HEK293 (cell line): ENCODE data around the gene JOSD1.

Experiments
- GLIS1 ChIP-seq: fragments of 450-650 bp; formaldehyde crosslinking; IDR thresholded peaks from 2 replicates; pipeline ENCODE4 v1.5.1; 2016; ENCODE audit warnings: missing biosample characterization, missing genetic modification characterization
- IKZF3 ChIP-seq: fragments of 450-650 bp; IDR thresholded peaks from 2 replicates; pipeline ENCODE4 v1.5.0; 2018; ENCODE audit warnings: missing biosample characterization, mild to moderate bottlenecking, missing genetic modification characterization, moderate library complexity
- KLF10 ChIP-seq: fragments of 450-650 bp; IDR thresholded peaks from 2 replicates; pipeline ENCODE4 v1.5.1; 2018; ENCODE audit warnings: missing biosample characterization, mild to moderate bottlenecking, missing genetic modification characterization
- OSR2 ChIP-seq: fragments of 450-650 bp; formaldehyde crosslinking; IDR thresholded peaks from 2 replicates; pipeline ENCODE4 v1.5.1; 2016; ENCODE audit warnings: missing biosample characterization, missing genetic modification characterization
- RBAK ChIP-seq: fragments of 450-650 bp; formaldehyde crosslinking; IDR thresholded peaks from 2 replicates; pipeline ENCODE4 v1.5.1; 2016; ENCODE audit warnings: missing biosample characterization, missing genetic modification characterization
- REPIN1 ChIP-seq: fragments of 450-650 bp; formaldehyde crosslinking; IDR thresholded peaks from 2 replicates; pipeline ENCODE4 v1.5.1; 2017; ENCODE audit warnings: missing biosample characterization, missing genetic modification characterization, low read depth
- TCF7L2 ChIP-seq: IDR thresholded peaks from 2 replicates; pipeline ENCODE4 v1.6.1; 2011; ENCODE audit warnings: low read depth, mild to moderate bottlenecking, inconsistent platforms, low read length, moderate library complexity, borderline replicate concordance
- TRIM28 ChIP-seq: IDR thresholded peaks from 2 replicates; pipeline ENCODE4 v1.6.1; 2011; ENCODE audit warnings: low read length, control low read depth, borderline replicate concordance
- ZBTB17 ChIP-seq: fragments of 450-650 bp; formaldehyde crosslinking; IDR thresholded peaks from 2 replicates; pipeline ENCODE4 v1.5.1; 2016; ENCODE audit warnings: missing biosample characterization, missing genetic modification characterization
- ZEB2 ChIP-seq: fragments of 450-650 bp; formaldehyde crosslinking; IDR thresholded peaks from 2 replicates; pipeline ENCODE4 v1.5.1; 2016; ENCODE audit warnings: missing biosample characterization, missing genetic modification characterization
- ZNF121 ChIP-seq: fragments of 450-650 bp; formaldehyde crosslinking; IDR thresholded peaks from 2 replicates; pipeline ENCODE4 v1.5.1; 2016; ENCODE audit warnings: missing biosample characterization, missing genetic modification characterization
- ZNF146 ChIP-seq: fragments of 450-650 bp; formaldehyde crosslinking; IDR thresholded peaks from 2 replicates; pipeline ENCODE4 v1.5.1; 2016; ENCODE audit warnings: missing biosample characterization, missing genetic modification characterization
- ZNF16 ChIP-seq: fragments of 450-650 bp; formaldehyde crosslinking; IDR thresholded peaks from 2 replicates; pipeline ENCODE4 v1.5.1; 2016; ENCODE audit warnings: low read depth, missing biosample characterization, missing genetic modification characterization
- ZNF169 ChIP-seq: fragments of 450-650 bp; formaldehyde crosslinking; IDR thresholded peaks from 2 replicates; pipeline ENCODE4 v1.5.1; 2016; ENCODE audit warnings: missing biosample characterization, missing genetic modification characterization
- ZNF23 ChIP-seq: fragments of 450-650 bp; formaldehyde crosslinking; IDR thresholded peaks from 2 replicates; pipeline ENCODE4 v1.5.1; 2016; ENCODE audit warnings: missing biosample characterization, missing genetic modification characterization, borderline replicate concordance
- ZNF292 ChIP-seq: fragments of 450-650 bp; formaldehyde crosslinking; IDR thresholded peaks from 2 replicates; pipeline ENCODE4 v1.5.1; 2016; ENCODE audit warnings: low read depth, missing biosample characterization, missing genetic modification characterization, borderline replicate concordance
- ZNF335 ChIP-seq: fragments of 450-650 bp; formaldehyde crosslinking; conservative IDR thresholded peaks from 2 replicates; pipeline ENCODE4 v1.5.1; 2016; ENCODE audit warnings: missing biosample characterization, missing genetic modification characterization
- ZNF354C ChIP-seq: fragments of 450-650 bp; formaldehyde crosslinking; IDR thresholded peaks from 2 replicates; pipeline ENCODE4 v1.5.1; 2016; ENCODE audit warnings: missing biosample characterization, missing genetic modification characterization, low read depth, borderline replicate concordance
- ZNF37A ChIP-seq: fragments of 450-650 bp; IDR thresholded peaks from 2 replicates; pipeline ENCODE4 v1.5.1; 2018; ENCODE audit warnings: missing biosample characterization, missing genetic modification characterization
- ZNF404 ChIP-seq: fragments of 450-650 bp; formaldehyde crosslinking; IDR thresholded peaks from 2 replicates; pipeline ENCODE4 v1.5.1; 2017; ENCODE audit warnings: missing biosample characterization, missing genetic modification characterization
- ZNF529 ChIP-seq: fragments of 450-650 bp; formaldehyde crosslinking; IDR thresholded peaks from 2 replicates; pipeline ENCODE4 v1.5.1; 2017; ENCODE audit warnings: missing genetic modification characterization, missing biosample characterization; ENCODE audit not compliant: insufficient replicate concordance
- ZNF585B ChIP-seq: fragments of 450-650 bp; formaldehyde crosslinking; IDR thresholded peaks from 2 replicates; pipeline ENCODE4 v1.5.1; 2016; ENCODE audit warnings: missing biosample characterization, missing genetic modification characterization
- ZNF664 ChIP-seq: fragments of 450-650 bp; formaldehyde crosslinking; IDR thresholded peaks from 2 replicates; pipeline ENCODE4 v1.5.1; 2016; ENCODE audit warnings: missing biosample characterization, missing genetic modification characterization
- TF ChIP-seq, protein P1 (sequence below): fragments of 450-650 bp; formaldehyde crosslinking; IDR thresholded peaks from 2 replicates; pipeline ENCODE4 v1.5.1; 2017; ENCODE audit warnings: missing biosample characterization, missing genetic modification characterization
- TF ChIP-seq, protein P2 (sequence below): fragments of 450-650 bp; formaldehyde crosslinking; IDR thresholded peaks from 2 replicates; pipeline ENCODE4 v1.5.1; 2016; ENCODE audit warnings: missing biosample characterization, missing genetic modification characterization
- TF ChIP-seq, protein P3 (sequence below): fragments of 450-650 bp; formaldehyde crosslinking; IDR thresholded peaks from 2 replicates; pipeline ENCODE4 v1.5.1; 2017; ENCODE audit warnings: missing biosample characterization, missing genetic modification characterization
- TF ChIP-seq, protein P4 (sequence below): fragments of 450-650 bp; formaldehyde crosslinking; IDR thresholded peaks from 2 replicates; pipeline ENCODE4 v1.5.1; 2016; ENCODE audit warnings: missing biosample characterization, missing genetic modification characterization, low read depth
- TF ChIP-seq, protein P5 (sequence below): fragments of 450-650 bp; formaldehyde crosslinking; IDR thresholded peaks from 2 replicates; pipeline ENCODE4 v1.5.1; 2016; ENCODE audit warnings: missing biosample characterization, missing genetic modification characterization

Gene JOSD1

DNA sequence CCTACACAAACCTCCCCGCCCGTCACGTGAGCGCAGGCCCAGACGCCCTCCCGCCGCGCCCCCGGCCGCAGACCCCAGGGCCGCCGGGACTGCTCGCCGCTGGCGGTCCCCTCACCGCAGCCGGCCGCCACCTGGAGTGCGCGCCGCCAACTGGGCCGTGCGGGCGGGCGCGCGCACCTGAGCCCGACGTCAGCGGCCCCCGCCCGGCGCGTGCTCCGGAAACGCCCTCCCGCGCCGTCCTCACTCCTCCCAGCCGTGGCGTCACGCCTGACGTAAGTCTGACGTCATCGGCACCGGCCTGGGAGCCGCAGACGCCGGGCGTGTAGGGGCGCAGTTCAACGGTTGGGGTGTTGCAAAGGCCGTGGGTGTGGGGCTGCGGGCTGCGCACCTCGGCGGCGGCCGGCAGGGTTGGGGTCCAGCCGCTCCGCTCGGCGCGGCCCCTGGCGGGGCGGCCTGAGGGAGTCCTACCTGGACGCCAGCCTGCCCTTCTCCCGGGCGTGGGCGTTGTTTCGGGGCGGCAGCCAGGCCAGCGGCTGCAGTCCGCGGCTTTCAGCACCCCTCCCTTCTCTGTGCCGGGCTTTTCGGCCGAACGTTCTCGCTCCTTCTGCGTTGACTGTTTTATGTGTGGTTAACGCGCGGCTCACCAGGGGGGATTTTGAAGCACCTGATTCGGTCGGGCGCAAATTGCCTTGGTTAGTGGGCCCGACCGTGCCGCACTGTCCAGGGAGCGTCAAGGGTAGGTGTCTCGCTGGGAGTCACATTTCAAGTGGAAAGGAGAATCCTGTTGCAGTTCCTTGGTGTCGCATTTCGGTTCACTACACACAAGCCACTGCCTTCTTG lies at the start of gene JOSD1 (continued):
- TF ChIP-seq ZNF16 (tag by site-specific recombination), result no peak
- TF ChIP-seq GLIS1 (tag by site-specific recombination), result peak; percentile 98
- TF ChIP-seq REPIN1 (tag by site-specific recombination), result peak; percentile 54; the same call in 1 of the 2 replicates
- TF ChIP-seq ZNF354C (tag by site-specific recombination), result no peak
- TF ChIP-seq, protein P1, sequence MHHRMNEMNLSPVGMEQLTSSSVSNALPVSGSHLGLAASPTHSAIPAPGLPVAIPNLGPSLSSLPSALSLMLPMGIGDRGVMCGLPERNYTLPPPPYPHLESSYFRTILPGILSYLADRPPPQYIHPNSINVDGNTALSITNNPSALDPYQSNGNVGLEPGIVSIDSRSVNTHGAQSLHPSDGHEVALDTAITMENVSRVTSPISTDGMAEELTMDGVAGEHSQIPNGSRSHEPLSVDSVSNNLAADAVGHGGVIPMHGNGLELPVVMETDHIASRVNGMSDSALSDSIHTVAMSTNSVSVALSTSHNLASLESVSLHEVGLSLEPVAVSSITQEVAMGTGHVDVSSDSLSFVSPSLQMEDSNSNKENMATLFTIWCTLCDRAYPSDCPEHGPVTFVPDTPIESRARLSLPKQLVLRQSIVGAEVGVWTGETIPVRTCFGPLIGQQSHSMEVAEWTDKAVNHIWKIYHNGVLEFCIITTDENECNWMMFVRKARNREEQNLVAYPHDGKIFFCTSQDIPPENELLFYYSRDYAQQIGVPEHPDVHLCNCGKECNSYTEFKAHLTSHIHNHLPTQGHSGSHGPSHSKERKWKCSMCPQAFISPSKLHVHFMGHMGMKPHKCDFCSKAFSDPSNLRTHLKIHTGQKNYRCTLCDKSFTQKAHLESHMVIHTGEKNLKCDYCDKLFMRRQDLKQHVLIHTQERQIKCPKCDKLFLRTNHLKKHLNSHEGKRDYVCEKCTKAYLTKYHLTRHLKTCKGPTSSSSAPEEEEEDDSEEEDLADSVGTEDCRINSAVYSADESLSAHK (tag by site-specific recombination), result peak; percentile 66
- no peak for TF ChIP-seq TCF7L2
- TF ChIP-seq ZNF529, result peak; percentile 8
- peak; percentile 37; the same call in 1 of the 2 replicates for TF ChIP-seq ZNF37A (tag by site-specific recombination)
- no peak for TF ChIP-seq ZNF664 (tag by site-specific recombination)
- TF ChIP-seq ZNF404 (tag by site-specific recombination), result no peak
- no peak for TF ChIP-seq RBAK
- TF ChIP-seq ZNF585B (tag by site-specific recombination), result peak; percentile 10; the same call in 1 of the 2 replicates
- TF ChIP-seq KLF10, result peak; percentile 96
- TF ChIP-seq, protein P2, sequence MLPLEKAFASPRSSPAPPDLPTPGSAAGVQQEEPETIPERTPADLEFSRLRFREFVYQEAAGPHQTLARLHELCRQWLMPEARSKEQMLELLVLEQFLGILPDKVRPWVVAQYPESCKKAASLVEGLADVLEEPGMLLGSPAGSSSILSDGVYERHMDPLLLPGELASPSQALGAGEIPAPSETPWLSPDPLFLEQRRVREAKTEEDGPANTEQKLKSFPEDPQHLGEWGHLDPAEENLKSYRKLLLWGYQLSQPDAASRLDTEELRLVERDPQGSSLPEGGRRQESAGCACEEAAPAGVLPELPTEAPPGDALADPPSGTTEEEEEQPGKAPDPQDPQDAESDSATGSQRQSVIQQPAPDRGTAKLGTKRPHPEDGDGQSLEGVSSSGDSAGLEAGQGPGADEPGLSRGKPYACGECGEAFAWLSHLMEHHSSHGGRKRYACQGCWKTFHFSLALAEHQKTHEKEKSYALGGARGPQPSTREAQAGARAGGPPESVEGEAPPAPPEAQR (tag by site-specific recombination), result 0 out of 2 replicates have a peak, but pooled peaks have one; percentile 17
- TF ChIP-seq, protein P3, sequence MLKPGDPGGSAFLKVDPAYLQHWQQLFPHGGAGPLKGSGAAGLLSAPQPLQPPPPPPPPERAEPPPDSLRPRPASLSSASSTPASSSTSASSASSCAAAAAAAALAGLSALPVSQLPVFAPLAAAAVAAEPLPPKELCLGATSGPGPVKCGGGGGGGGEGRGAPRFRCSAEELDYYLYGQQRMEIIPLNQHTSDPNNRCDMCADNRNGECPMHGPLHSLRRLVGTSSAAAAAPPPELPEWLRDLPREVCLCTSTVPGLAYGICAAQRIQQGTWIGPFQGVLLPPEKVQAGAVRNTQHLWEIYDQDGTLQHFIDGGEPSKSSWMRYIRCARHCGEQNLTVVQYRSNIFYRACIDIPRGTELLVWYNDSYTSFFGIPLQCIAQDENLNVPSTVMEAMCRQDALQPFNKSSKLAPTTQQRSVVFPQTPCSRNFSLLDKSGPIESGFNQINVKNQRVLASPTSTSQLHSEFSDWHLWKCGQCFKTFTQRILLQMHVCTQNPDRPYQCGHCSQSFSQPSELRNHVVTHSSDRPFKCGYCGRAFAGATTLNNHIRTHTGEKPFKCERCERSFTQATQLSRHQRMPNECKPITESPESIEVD, result 0 out of 2 replicates have a peak, but pooled peaks have one; percentile 18
- no peak for TF ChIP-seq ZNF23 (tag by site-specific recombination)
- TF ChIP-seq ZNF169 (tag by site-specific recombination), result peak; percentile 78
- peak; percentile 69 for TF ChIP-seq ZNF121
- TF ChIP-seq TRIM28, result peak; percentile 89
- TF ChIP-seq ZNF146, result no peak
- no peak for TF ChIP-seq ZNF292 (tag by site-specific recombination)
- TF ChIP-seq ZBTB17 (tag by site-specific recombination), result peak; percentile 84
- peak; percentile 79 for TF ChIP-seq IKZF3
- peak; percentile 99 for TF ChIP-seq ZEB2 (tag by site-specific recombination)
- TF ChIP-seq, protein P4, sequence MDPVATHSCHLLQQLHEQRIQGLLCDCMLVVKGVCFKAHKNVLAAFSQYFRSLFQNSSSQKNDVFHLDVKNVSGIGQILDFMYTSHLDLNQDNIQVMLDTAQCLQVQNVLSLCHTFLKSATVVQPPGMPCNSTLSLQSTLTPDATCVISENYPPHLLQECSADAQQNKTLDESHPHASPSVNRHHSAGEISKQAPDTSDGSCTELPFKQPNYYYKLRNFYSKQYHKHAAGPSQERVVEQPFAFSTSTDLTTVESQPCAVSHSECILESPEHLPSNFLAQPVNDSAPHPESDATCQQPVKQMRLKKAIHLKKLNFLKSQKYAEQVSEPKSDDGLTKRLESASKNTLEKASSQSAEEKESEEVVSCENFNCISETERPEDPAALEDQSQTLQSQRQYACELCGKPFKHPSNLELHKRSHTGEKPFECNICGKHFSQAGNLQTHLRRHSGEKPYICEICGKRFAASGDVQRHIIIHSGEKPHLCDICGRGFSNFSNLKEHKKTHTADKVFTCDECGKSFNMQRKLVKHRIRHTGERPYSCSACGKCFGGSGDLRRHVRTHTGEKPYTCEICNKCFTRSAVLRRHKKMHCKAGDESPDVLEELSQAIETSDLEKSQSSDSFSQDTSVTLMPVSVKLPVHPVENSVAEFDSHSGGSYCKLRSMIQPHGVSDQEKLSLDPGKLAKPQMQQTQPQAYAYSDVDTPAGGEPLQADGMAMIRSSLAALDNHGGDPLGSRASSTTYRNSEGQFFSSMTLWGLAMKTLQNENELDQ, result no peak
- TF ChIP-seq, protein P5, sequence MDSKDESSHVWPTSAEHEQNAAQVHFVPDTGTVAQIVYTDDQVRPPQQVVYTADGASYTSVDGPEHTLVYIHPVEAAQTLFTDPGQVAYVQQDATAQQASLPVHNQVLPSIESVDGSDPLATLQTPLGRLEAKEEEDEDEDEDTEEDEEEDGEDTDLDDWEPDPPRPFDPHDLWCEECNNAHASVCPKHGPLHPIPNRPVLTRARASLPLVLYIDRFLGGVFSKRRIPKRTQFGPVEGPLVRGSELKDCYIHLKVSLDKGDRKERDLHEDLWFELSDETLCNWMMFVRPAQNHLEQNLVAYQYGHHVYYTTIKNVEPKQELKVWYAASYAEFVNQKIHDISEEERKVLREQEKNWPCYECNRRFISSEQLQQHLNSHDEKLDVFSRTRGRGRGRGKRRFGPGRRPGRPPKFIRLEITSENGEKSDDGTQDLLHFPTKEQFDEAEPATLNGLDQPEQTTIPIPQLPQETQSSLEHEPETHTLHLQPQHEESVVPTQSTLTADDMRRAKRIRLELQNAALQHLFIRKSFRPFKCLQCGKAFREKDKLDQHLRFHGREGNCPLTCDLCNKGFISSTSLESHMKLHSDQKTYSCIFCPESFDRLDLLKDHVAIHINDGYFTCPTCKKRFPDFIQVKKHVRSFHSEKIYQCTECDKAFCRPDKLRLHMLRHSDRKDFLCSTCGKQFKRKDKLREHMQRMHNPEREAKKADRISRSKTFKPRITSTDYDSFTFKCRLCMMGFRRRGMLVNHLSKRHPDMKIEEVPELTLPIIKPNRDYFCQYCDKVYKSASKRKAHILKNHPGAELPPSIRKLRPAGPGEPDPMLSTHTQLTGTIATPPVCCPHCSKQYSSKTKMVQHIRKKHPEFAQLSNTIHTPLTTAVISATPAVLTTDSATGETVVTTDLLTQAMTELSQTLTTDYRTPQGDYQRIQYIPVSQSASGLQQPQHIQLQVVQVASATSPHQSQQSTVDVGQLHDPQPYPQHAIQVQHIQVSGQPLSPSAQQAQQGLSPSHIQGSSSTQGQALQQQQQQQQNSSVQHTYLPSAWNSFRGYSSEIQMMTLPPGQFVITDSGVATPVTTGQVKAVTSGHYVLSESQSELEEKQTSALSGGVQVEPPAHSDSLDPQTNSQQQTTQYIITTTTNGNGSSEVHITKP (tag by site-specific recombination), result peak; percentile 72
- TF ChIP-seq OSR2 (tag by site-specific recombination), result peak; percentile 30
- TF ChIP-seq ZNF335 (tag by site-specific recombination), result peak; percentile 83
